Measurements from ENCODE around the gene PPP1R12A.

- TF ChIP-seq, protein P1, sequence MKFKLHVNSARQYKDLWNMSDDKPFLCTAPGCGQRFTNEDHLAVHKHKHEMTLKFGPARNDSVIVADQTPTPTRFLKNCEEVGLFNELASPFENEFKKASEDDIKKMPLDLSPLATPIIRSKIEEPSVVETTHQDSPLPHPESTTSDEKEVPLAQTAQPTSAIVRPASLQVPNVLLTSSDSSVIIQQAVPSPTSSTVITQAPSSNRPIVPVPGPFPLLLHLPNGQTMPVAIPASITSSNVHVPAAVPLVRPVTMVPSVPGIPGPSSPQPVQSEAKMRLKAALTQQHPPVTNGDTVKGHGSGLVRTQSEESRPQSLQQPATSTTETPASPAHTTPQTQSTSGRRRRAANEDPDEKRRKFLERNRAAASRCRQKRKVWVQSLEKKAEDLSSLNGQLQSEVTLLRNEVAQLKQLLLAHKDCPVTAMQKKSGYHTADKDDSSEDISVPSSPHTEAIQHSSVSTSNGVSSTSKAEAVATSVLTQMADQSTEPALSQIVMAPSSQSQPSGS (CRISPR knock-in tag; IDR thresholded peaks at IDR 0.05) = no peak
- TF ChIP-seq SIRT6 (IDR thresholded peaks at IDR 0.05; ENCODE audit: low read depth, low read length) (no peak), SP1 (CRISPR knock-in tag; IDR thresholded peaks at IDR 0.05) (no peak)
- TF ChIP-seq, protein P2, sequence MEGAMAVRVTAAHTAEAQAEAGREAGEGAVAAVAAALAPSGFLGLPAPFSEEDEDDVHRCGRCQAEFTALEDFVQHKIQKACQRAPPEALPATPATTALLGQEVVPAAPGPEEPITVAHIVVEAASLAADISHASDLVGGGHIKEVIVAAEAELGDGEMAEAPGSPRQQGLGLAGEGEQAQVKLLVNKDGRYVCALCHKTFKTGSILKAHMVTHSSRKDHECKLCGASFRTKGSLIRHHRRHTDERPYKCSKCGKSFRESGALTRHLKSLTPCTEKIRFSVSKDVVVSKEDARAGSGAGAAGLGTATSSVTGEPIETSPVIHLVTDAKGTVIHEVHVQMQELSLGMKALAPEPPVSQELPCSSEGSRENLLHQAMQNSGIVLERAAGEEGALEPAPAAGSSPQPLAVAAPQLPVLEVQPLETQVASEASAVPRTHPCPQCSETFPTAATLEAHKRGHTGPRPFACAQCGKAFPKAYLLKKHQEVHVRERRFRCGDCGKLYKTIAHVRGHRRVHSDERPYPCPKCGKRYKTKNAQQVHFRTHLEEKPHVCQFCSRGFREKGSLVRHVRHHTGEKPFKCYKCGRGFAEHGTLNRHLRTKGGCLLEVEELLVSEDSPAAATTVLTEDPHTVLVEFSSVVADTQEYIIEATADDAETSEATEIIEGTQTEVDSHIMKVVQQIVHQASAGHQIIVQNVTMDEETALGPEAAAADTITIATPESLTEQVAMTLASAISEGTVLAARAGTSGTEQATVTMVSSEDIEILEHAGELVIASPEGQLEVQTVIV (CRISPR knock-in tag; IDR thresholded peaks at IDR 0.05; ENCODE audit: borderline replicate concordance) = no peak
These were observed 60.2 kb downstream of the PPP1R12A start for GRCh38 chr12:79874665-79875064.

Measured in K562 (cell line).